Left hindlimb (tissue), 1 donor: ENCODE data around the gene RB1.

Source experiments
- DNase-seq: peaks from one replicate; pipeline ENCODE4 v3.0.0-alpha.2; 2018

RB1 gene

GRCh38 chr13:48303359-48304142 is at the start of gene RB1:
RB1 (plus strand) TSS chr13:48303751; CDS start chr13:48303913, 162 bp downstream.
- peak; percentile 93 for DNase-seq

- DNase-seq = no peak
Observed at GRCh38 chr13:48253849-48254248, 49.7 kb upstream of the RB1 start.

- no peak for DNase-seq
Observed at GRCh38 chr13:48255090-48255489, 48.5 kb upstream of the RB1 start.

GRCh38 chr13:48255954-48256353 is 47.6 kb upstream of the RB1 start:
- no peak for DNase-seq

- DNase-seq = no peak
Observed at GRCh38 chr13:48258002-48258401, 45.5 kb upstream of the RB1 start.

GRCh38 chr13:48258430-48258829 is 45.1 kb upstream of the RB1 start:
- DNase-seq = no peak

GRCh38 chr13:48260970-48261369 is 42.6 kb upstream of the RB1 start:
- DNase-seq = no peak

- DNase-seq = no peak
Observed at GRCh38 chr13:48263196-48263595, 40.4 kb upstream of the RB1 start.

- DNase-seq = no peak
Observed at GRCh38 chr13:48264058-48264457, 39.5 kb upstream of the RB1 start.

- DNase-seq = no peak
Observed at GRCh38 chr13:48265217-48265815, 38.2 kb upstream of the RB1 start.

- no peak for DNase-seq
Observed at GRCh38 chr13:48266150-48266549, 37.4 kb upstream of the RB1 start.

GRCh38 chr13:48266701-48267639 is 36.6 kb upstream of the RB1 start:
- no peak for DNase-seq

- DNase-seq = no peak
Observed at GRCh38 chr13:48268019-48268418, 35.5 kb upstream of the RB1 start.

- DNase-seq = no peak
Observed at GRCh38 chr13:48273346-48273745, 30.2 kb upstream of the RB1 start.

GRCh38 chr13:48275507-48275906 is 28.0 kb upstream of the RB1 start:
- no peak for DNase-seq

GRCh38 chr13:48278806-48279205 is 24.7 kb upstream of the RB1 start:
- no peak for DNase-seq

- DNase-seq = no peak
Observed at GRCh38 chr13:48281556-48281955, 22.0 kb upstream of the RB1 start.

GRCh38 chr13:48291730-48292129 is 11.8 kb upstream of the RB1 start:
- DNase-seq = no peak

GRCh38 chr13:48292650-48293049 is 10.9 kb upstream of the RB1 start:
- no peak for DNase-seq

GRCh38 chr13:48294653-48295052 is 8.9 kb upstream of the RB1 start:
- DNase-seq = no peak

GRCh38 chr13:48295271-48295670 is 8.3 kb upstream of the RB1 start:
- no peak for DNase-seq

GRCh38 chr13:48296528-48296927 is 7.0 kb upstream of the RB1 start:
- no peak for DNase-seq

- no peak for DNase-seq
Observed at GRCh38 chr13:48297131-48297786, 6.3 kb upstream of the RB1 start.
